LNCaP clone FGC (cell line): ENCODE measurements around the gene KNSTRN.

ENCODE experiments used
- DNase-seq: peaks from one replicate; pipeline ENCODE4 v3.0.0-alpha.2; 2011; ENCODE audit warnings: low read depth
- H3K4me3 ChIP-seq: 2 replicates; pipeline ENCODE4 v1.5.1; 2011; ENCODE audit warnings: mild to moderate bottlenecking, low read depth, low read length, control low read depth
- TF ChIP-seq, protein P1 (sequence below): IDR thresholded peaks from 2 replicates; pipeline ENCODE4 v1.5.1; 2012; ENCODE audit warnings: mild to moderate bottlenecking; ENCODE audit not compliant: control insufficient read depth, insufficient read depth; ENCODE audit errors: extremely low read depth

Gene KNSTRN, protein sequence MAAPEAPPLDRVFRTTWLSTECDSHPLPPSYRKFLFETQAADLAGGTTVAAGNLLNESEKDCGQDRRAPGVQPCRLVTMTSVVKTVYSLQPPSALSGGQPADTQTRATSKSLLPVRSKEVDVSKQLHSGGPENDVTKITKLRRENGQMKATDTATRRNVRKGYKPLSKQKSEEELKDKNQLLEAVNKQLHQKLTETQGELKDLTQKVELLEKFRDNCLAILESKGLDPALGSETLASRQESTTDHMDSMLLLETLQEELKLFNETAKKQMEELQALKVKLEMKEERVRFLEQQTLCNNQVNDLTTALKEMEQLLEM

GRCh38 chr15:40382580-40383456, at the start of gene KNSTRN:
KNSTRN (plus strand) TSS chr15:40382721; CDS start chr15:40382836, 115 bp downstream.
- peak; percentile 85 for DNase-seq
- TF ChIP-seq, protein P1, sequence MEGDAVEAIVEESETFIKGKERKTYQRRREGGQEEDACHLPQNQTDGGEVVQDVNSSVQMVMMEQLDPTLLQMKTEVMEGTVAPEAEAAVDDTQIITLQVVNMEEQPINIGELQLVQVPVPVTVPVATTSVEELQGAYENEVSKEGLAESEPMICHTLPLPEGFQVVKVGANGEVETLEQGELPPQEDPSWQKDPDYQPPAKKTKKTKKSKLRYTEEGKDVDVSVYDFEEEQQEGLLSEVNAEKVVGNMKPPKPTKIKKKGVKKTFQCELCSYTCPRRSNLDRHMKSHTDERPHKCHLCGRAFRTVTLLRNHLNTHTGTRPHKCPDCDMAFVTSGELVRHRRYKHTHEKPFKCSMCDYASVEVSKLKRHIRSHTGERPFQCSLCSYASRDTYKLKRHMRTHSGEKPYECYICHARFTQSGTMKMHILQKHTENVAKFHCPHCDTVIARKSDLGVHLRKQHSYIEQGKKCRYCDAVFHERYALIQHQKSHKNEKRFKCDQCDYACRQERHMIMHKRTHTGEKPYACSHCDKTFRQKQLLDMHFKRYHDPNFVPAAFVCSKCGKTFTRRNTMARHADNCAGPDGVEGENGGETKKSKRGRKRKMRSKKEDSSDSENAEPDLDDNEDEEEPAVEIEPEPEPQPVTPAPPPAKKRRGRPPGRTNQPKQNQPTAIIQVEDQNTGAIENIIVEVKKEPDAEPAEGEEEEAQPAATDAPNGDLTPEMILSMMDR: no peak

DNA sequence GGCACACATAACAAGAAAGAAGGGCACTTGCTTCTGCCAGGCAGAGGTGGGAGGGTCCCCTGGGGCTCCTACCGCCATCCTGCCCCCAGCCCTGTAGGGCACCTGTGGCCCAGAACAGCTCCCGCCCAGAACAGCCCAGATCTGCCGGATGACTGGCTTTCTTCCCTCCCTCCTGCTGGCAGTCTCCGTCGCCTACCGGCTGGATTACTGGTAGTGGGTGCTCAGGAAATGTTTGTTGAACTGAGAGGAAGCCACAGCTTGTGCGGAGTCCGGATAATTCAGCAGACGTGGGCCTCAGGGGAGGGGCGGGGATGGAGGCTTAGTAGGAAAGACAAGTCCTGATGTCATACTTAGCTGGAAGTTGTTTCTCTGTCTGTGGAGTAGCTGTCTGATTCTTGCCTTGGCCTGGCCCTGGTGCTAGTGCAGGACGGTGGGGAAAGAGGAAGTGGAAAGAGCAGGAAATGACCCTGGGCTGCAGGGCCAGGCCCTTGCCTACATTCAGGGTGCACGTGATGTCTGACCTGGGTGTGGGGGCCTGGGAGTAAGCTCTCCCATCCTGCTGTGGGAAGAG, 48.5 kb upstream of the KNSTRN start:
- TF ChIP-seq, protein P1: no peak
- no peak for DNase-seq
- H3K4me3 ChIP-seq: no peak overlapping the region

More at GRCh38 chr15:40382580-40383456, at the start of gene KNSTRN:
- H3K4me3 ChIP-seq: peak within 1 kb of the TSS; percentile 94

DNA sequence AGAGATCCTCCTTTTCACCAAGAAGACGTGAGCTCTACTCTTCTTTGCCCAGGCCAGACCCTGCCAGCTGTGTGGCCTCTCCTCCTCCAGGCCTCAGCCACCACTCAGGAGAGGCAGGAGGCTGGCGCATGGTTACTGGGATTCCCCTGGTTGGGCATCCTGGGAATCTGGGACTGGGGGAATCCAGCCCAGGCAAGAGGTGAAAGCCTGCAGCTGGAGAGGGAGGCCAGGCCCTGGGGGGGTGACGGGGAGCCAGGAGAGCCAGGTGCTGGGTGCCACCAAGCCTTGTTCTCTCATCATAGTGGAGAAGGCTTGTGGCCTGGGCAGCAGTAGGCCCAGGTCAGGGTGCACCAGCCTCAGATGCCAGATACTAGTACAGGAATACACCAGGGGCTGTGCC, 48.0 kb upstream of the KNSTRN start:
- no peak overlapping the region for H3K4me3 ChIP-seq
- TF ChIP-seq, protein P1: no peak
- DNase-seq: no peak

- no peak overlapping the region for H3K4me3 ChIP-seq
- TF ChIP-seq, protein P1: no peak
- no peak for DNase-seq
These were observed 47.4 kb upstream of the KNSTRN start for GRCh38 chr15:40334941-40335795.

DNA sequence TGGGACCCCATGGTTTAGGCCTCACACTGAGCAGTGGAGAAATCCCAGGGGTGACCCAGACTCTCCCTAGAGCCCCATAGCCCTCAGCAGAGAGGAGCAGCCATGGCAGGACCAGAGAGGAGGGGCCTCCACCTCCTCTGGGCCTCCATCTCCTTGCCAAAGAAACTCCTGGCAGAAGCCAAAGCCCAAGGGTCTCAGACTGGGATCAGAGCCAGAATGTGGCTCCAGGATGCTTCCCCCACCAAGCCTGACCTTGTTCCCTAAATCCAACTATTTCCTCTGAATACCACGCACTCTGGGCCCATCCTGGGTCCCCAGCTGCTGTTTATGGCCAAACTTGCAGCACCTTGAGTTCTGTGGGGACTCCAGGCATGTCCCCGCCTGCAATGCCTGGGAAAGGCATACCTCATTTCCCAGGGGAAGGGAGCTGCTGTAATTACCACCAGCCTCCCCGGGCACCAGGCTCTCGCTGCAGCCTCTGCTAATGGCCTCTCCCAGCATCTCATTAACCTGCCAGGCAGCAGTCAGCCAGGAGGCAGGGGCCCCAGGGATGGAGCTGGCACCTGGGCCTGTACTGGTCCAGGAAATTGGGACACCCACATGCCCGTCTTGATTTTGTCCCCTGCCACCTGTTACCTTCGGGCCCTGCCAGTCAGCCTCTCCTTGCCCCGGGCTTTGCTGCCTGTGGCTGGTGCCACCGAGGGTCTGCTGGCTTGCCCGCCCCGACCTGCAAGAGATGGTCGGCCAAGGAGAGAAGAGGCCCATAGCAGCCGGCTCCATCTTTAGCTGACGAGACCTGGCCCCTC, 46.4 kb upstream of the KNSTRN start:
- TF ChIP-seq, protein P1: no peak
- H3K4me3 ChIP-seq: no peak overlapping the region
- no peak for DNase-seq
